HepG2 (cell line): ENCODE measurements around the gene POMT2. TPM values are rescaled to one million over a fixed set of nuclear protein-coding genes. Genes with fewer than 3 reads are reported as not detected.

Source experiments
- ATAC-seq: fragments of 200-7000 bp; cut with Tn5 transposase; 3 replicates; pipeline ENCODE4 v1.9.1; 2020; ENCODE audit warnings: mild to moderate bottlenecking, moderate library complexity
- BruUV-seq: library from RNA; stranded (reverse); fragments of 400-500 nt; replicated peaks from 2 replicates; lab custom pipeline; 2021; lab: Mats Ljungman, UMichigan
- CTCF ChIA-PET: fragments of 300-600 bp; formaldehyde crosslinking; extraction: SDS; loops from one replicate; lab custom pipeline; 2021; ENCODE audit warnings: low total read pairs, inconsistent platforms, low intra/inter-chr PET ratio; lab: Yijun Ruan, JAX
- POLR2A ChIA-PET: fragments of 350-600 bp; sonication (Branson Sonifier 250); formaldehyde crosslinking; loops from one replicate; lab custom pipeline; 2020; ENCODE audit warnings: antibody characterized with exemption, inconsistent platforms; lab: Yijun Ruan, JAX
- DNase-seq: peaks from one replicate; pipeline ENCODE4 v3.0.0-alpha.2; 2015; ENCODE audit warnings: low spot score
- FAIRE-seq: peaks from 3 replicates; lab custom pipeline; 2011; peaks lifted over from hg19 to GRCh38; lab: Jason Lieb, UNC
- H2AFZ ChIP-seq: one replicate; pipeline ENCODE4 v1.6.1; 2011; ENCODE audit warnings: low read length, inconsistent platforms
- H3K27ac ChIP-seq: fragments of 300-600 bp; 3 replicates; pipeline ENCODE4 v1.8.0; 2011; ENCODE audit warnings: mixed run types, mild to moderate bottlenecking, mixed read lengths, low read length, inconsistent platforms; ENCODE audit not compliant: insufficient read depth; ENCODE audit errors: extremely low read length
- H3K27me3 ChIP-seq, 2 experiments: fragments of 200-600 bp in 1 of 2; 2 replicates in 1 of 2; 3 replicates in 1 of 2; pipeline versions ENCODE4 v1.6.0 to v1.8.0; 2011; ENCODE audit warnings: low read length in 2 of 2, mild to moderate bottlenecking in 2 of 2, moderate library complexity in 2 of 2, inconsistent platforms in 1 of 2; ENCODE audit not compliant: insufficient read depth in 2 of 2, control insufficient read depth in 1 of 2
- H3K36me3 ChIP-seq, 2 experiments: fragments of 200-600 bp in 1 of 2; replicated peaks in 1 of 2; 2 replicates in 1 of 2; 3 replicates in 1 of 2; pipeline versions ENCODE4 v1.5.1 to v1.8.0; 2011; ENCODE audit warnings: low read length in 2 of 2, inconsistent platforms in 1 of 2; ENCODE audit not compliant: insufficient read depth in 2 of 2, control insufficient read depth in 1 of 2
- H3K4me1 ChIP-seq: 2 replicates; pipeline ENCODE4 v1.5.1; 2012; ENCODE audit warnings: low read length, inconsistent platforms; ENCODE audit not compliant: insufficient read depth
- H3K4me2 ChIP-seq: 2 replicates; pipeline ENCODE4 v1.6.0; 2011; ENCODE audit warnings: low read depth, low read length, inconsistent platforms
- H3K4me3 ChIP-seq, 3 experiments: fragments of 200-600 bp in 1 of 3; sonication (generic), shearing (Covaris generic) in 1 of 3; replicated peaks in 1 of 3; 2 replicates each; pipeline ENCODE4 v1.5.1; 2011 to 2016; ENCODE audit warnings: low read length in 3 of 3, inconsistent platforms in 2 of 3, low read depth in 2 of 3, mild to moderate bottlenecking in 2 of 3, control low read depth in 1 of 3, mixed read lengths in 1 of 3; ENCODE audit not compliant: insufficient read depth in 1 of 3
- H3K79me2 ChIP-seq: one replicate; pipeline ENCODE4 v1.6.1; 2011; ENCODE audit warnings: low read length, inconsistent platforms; ENCODE audit not compliant: insufficient read depth
- H3K9ac ChIP-seq: 2 replicates; pipeline ENCODE4 v1.6.0; 2011; ENCODE audit warnings: mild to moderate bottlenecking, low read depth, low read length, inconsistent platforms; ENCODE audit not compliant: insufficient read depth
- H3K9me3 ChIP-seq: 2 replicates; pipeline ENCODE4 v1.5.1; 2012; ENCODE audit warnings: mild to moderate bottlenecking, low read length
- H4K20me1 ChIP-seq: 2 replicates; pipeline ENCODE4 v1.6.0; 2011; ENCODE audit warnings: inconsistent platforms, mild to moderate bottlenecking, low read length, moderate library complexity; ENCODE audit not compliant: insufficient read depth
- ETV5 ChIP-seq: IDR thresholded peaks from 2 replicates; pipeline ENCODE4 v1.6.1; 2018; ENCODE audit warnings: missing biosample characterization, missing genetic modification reagents, inconsistent platforms, borderline replicate concordance
- GABPB1 ChIP-seq: IDR thresholded peaks from 2 replicates; pipeline ENCODE4 v1.6.1; 2016; ENCODE audit warnings: mild to moderate bottlenecking, missing genetic modification reagents, moderate library complexity, missing compliant biosample characterization
- GPBP1L1 ChIP-seq: sonication (generic); formaldehyde crosslinking; IDR thresholded peaks from 2 replicates; pipeline ENCODE4 v1.5.0; 2020; ENCODE audit warnings: mild to moderate bottlenecking, missing genetic modification reagents
- HBP1 ChIP-seq: IDR thresholded peaks from 2 replicates; pipeline ENCODE4 v1.6.1; 2016; ENCODE audit warnings: low read depth, control low read depth
- JUNB ChIP-seq: sonication (generic); formaldehyde crosslinking; IDR thresholded peaks from 2 replicates; pipeline ENCODE4 v1.8.0; 2022; ENCODE audit warnings: missing genetic modification reagents, mild to moderate bottlenecking, borderline replicate concordance
- RNF2 ChIP-seq: fragments of 450-650 bp; conservative IDR thresholded peaks from 2 replicates; pipeline ENCODE4 v1.6.1; 2016; ENCODE audit warnings: low read depth
- SCMH1 ChIP-seq: sonication (generic); formaldehyde crosslinking; IDR thresholded peaks from 2 replicates; pipeline ENCODE4 v1.9.0; 2021; ENCODE audit warnings: missing genetic modification reagents, mild to moderate bottlenecking, borderline replicate concordance
- SIX4 ChIP-seq: sonication (generic); formaldehyde crosslinking; IDR thresholded peaks from 2 replicates; pipeline ENCODE4 v1.4.0; 2020; ENCODE audit warnings: missing genetic modification reagents
- ZNF276 ChIP-seq: sonication (generic); formaldehyde crosslinking; IDR thresholded peaks from 2 replicates; pipeline ENCODE4 v1.4.0; 2020; ENCODE audit warnings: mild to moderate bottlenecking, low read depth, missing genetic modification reagents
- ZNF331 ChIP-seq: sonication (generic); formaldehyde crosslinking; IDR thresholded peaks from 2 replicates; pipeline ENCODE4 v1.4.0; 2020; ENCODE audit warnings: missing genetic modification reagents
- ZNF441 ChIP-seq: sonication (generic); formaldehyde crosslinking; IDR thresholded peaks from 2 replicates; pipeline ENCODE4 v1.7.0; 2021; ENCODE audit warnings: missing genetic modification reagents, borderline replicate concordance
- ZNF512B ChIP-seq: sonication (generic); formaldehyde crosslinking; IDR thresholded peaks from 2 replicates; pipeline ENCODE4 v1.5.1; 2020; ENCODE audit warnings: missing genetic modification reagents, mild to moderate bottlenecking, borderline replicate concordance
- ZSCAN9 ChIP-seq: IDR thresholded peaks from 2 replicates; pipeline ENCODE4 v1.6.1; 2016; ENCODE audit warnings: borderline replicate concordance
- WGBS: methylation state at CpG from one replicate; pipeline ENCODE4 v1.1.6; 2017; ENCODE audit warnings: low lambda C conversion rate; 5-methylcytosine and 5-hydroxymethylcytosine counted together
- in situ Hi-C: cut with HindIII; loops from 2 replicates; pipeline ENCODE4 v1.10.0; 2017; ENCODE audit warnings: low pct_unique_long_range_greater_than_20kb; ENCODE audit not compliant: extremely low pct_ligation_motif_present
- intact Hi-C: fragments of 100-400 bp; cut with micrococcal nuclease; formaldehyde crosslinking; loops from one replicate; pipeline ENCODE4 v1.10.0; 2022; ENCODE audit not compliant: unreplicated experiment
- polyA plus RNA-seq, 8 experiments: library from polyadenylated mRNA; depleted of rRNA in 3 of 8; stranded (reverse) in 7 of 8; unstranded in 1 of 8; fragments of >200 nt; fragmentation: Illumina TruSeq in 4 of 8; extraction: Trizol in 4 of 8; gene quantifications; 2 replicates each; pipeline versions ENCODE4 v1.2.1 to v1.2.3, GENCODE V29; 2011 to 2016; ENCODE audit warnings: low read depth in 4 of 8, missing spikeins in 1 of 8, mixed read lengths in 1 of 8; ENCODE audit not compliant: insufficient read depth in 1 of 8
- total RNA-seq, 5 experiments: library from RNA; depleted of rRNA; stranded (reverse); fragments of >200 nt; fragmentation: Illumina TruSeq; extraction: Trizol; gene quantifications; 2 replicates each; pipeline ENCODE4 v1.2.3, GENCODE V29; 2016; ENCODE audit warnings: low read depth in 1 of 5

Gene POMT2
- total and polyA plus RNA-seq, 2 of the 13 experiments (the other 11 are each of a cell fraction or from before 2014, with no cell fraction given) = 15.3 to 15.9 TPM

- TF ChIP-seq ETV5 = no peak
- no peak for TF ChIP-seq ZNF276 (CRISPR knock-in tag)
- no peak for TF ChIP-seq HBP1 (CRISPR knock-in tag)
- TF ChIP-seq SCMH1 (CRISPR knock-in tag) = no peak
- TF ChIP-seq SIX4 (CRISPR knock-in tag) = no peak
- no peak for TF ChIP-seq ZNF512B (CRISPR knock-in tag)
These were observed 81.7 kb downstream of the POMT2 start (continued) for GRCh38 chr14:77238996-77239395.

GRCh38 chr14:77238356-77238755, 82.3 kb downstream of the POMT2 start:
- DNase-seq (no peak), FAIRE-seq (no peak), ATAC-seq (no peak)
- CTCF ChIA-PET = no interaction called here
- 0 out of 5 replicates have a peak, but pooled peaks cover 0 to 3% of the 10 kb centered on the region in 2 experiments for H3K27me3 ChIP-seq
- no peaks in the 10 kb centered on the region for H3K36me3 ChIP-seq
- no peak overlapping the region for H3K9ac ChIP-seq
- H2AFZ ChIP-seq = no peak overlapping the region
- H3K9me3 ChIP-seq = no peaks in the 10 kb centered on the region
- no peak overlapping the region for H3K27ac ChIP-seq
- H3K4me1 ChIP-seq = no peaks in the 10 kb centered on the region
- no peaks in the 10 kb centered on the region for H3K79me2 ChIP-seq
- 31% methylated on average over 3 of the region's 3 CpGs for WGBS
- intact Hi-C loops (no loop called here), in situ Hi-C loops (no loop called here)
- POLR2A ChIA-PET = no interaction called here
- H4K20me1 ChIP-seq = no peaks in the 10 kb centered on the region
- no peak overlapping the region for H3K4me2 ChIP-seq
- H3K4me3 ChIP-seq = no peak overlapping the region
- BruUV-seq = no TSS peak
- no peak for TF ChIP-seq ZSCAN9 (CRISPR knock-in tag)
- no peak for TF ChIP-seq GPBP1L1 (CRISPR knock-in tag)
- TF ChIP-seq RNF2 = no peak
- TF ChIP-seq JUNB = no peak
- TF ChIP-seq ZNF331 (CRISPR knock-in tag) = no peak
- no peak for TF ChIP-seq GABPB1 (CRISPR knock-in tag)
- TF ChIP-seq ZNF441 = no peak
